Measurements from ENCODE around the gene TMEM179. TPM values are rescaled to one million over a fixed set of nuclear protein-coding genes. Genes with fewer than 3 reads are reported as not detected.
A peak's percentile ranks its signal among the peaks of the same experiment; 100 is the strongest.

TMEM179 gene
- polyA plus RNA-seq, 4 donors: 0.90 to 1.9 (median 1.5) TPM

DNA sequence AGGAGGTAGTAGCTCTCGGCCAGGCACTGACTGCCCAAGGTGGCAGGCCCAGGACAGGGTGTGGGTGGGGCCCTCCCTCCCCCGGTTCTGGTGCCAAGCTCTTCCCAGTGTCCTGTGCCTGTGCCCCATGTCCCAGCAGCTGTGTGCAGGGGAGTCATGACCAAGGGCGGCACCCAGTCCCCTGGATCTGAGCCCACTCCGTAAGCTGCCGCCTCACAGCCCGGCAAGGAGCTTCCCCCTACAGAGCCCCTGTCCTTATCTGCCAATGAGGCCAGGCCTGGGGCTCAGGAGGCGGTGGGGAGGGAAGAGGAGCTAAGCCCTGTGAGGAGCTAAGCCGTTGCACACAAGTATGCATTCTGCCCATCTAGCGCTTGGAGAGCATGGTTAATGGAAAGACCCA is 30.6 kb downstream of the TMEM179 start:
- no peak for DNase-seq (ENCODE audit: low read depth in 4 of 4, low spot score in 2 of 4)

- no peak for DNase-seq (ENCODE audit: low read depth in 4 of 4, low spot score in 2 of 4)
Measured at GRCh38 chr14:104572668-104573067, 31.9 kb downstream of the TMEM179 start.

DNA sequence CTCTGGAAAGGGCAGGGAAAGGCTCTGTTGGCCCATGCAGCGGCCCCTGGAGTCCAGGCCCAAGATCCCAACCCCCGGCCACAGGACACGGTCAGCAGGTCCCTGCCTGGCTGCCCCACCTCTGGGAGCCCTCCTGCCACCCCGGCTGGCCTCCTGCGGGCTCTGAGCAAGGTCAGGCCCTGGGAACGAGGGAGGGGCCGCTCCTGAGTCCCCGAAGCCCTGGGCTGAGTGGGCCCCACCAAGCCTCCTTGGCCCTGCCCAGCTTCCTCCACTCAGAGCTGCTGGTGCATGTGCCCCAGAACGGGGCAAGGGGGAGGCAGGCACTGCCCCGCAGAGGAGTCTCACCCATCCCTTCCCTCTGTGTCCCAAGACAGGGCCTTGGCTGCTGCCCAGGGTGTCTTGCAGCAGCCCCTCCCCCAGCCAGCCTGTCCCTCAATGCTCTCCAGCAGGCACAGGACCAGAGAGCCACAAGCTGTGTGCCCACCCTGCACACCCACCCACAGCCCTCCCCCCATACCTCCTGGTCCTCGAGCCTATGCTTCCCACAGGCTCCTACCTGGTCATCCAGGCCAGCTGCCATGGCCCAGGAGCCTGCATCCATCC is 32.4 kb downstream of the TMEM179 start:
- DNase-seq (ENCODE audit: low read depth in 4 of 4, low spot score in 2 of 4): no peak

GRCh38 chr14:104571246-104571645 is 33.3 kb downstream of the TMEM179 start:
- no peak for DNase-seq (ENCODE audit: low read depth in 4 of 4, low spot score in 2 of 4)

DNA sequence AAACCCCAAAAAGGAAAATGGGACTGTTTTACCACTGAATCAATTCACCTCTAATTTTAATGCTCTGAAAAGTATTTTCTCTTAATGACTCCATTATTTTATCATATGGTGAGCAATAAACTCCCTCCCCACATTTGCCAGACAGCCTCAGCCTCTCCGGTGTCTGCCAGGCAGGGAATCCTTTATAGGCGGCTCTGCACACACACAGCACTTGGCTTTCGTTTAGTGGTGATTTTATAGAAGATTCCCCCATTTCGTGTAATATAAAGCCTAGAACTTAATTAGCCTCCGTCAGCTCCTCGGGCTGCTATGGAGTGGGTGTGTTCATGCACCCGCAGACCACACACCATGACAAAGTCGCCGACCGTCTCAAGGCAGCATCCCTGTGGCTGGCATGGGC is 35.1 kb downstream of the TMEM179 start:
- DNase-seq (ENCODE audit: low read depth in 4 of 4, low spot score in 2 of 4): no peak

GRCh38 chr14:104568620-104569019 is 36.0 kb downstream of the TMEM179 start:
- DNase-seq (ENCODE audit: low read depth in 4 of 4, low spot score in 2 of 4): no peak

GRCh38 chr14:104567957-104568225 is 36.7 kb downstream of the TMEM179 start:
- no peak for DNase-seq (ENCODE audit: low read depth in 4 of 4, low spot score in 2 of 4)

DNA sequence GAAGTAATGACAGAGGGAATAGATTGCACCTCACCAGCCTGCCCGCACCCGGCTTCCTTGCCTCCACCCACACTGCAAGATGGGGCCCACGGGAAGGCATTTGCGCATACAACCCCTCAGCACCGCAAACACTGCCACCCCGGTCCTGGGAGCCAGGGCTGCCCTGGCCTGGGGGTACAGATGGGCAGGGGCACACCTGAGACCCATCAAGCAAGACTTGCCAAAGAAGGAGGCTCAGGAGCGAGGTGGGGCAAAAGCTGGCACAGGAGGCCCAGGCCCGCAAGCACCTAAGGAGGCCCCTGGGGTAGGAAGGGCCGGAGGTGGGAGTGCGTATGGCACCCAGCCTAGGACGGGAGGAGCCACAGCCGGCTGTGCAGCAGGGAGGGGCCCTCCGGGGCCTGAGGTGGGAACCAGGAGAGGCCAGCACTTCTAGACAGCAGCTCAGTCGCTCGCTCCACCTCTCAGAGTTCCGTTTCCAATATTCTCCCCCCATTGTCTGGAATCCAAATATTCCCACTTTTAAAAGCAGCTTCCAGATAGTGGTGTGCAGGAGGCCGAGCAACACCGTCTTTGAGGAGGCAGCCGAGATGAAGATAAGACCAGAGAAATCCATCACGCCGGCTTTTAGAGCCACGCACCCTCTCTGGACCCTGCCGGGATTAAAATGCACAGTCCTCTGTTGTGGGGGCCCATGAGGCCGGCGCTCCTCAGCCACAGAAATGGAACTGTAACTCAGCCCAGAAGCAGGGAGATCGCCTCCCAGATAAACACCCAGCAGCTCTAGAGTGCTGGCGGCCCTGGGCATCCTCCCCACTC is 37.2 kb downstream of the TMEM179 start:
- DNase-seq (ENCODE audit: low read depth in 4 of 4, low spot score in 2 of 4): no peak

DNA sequence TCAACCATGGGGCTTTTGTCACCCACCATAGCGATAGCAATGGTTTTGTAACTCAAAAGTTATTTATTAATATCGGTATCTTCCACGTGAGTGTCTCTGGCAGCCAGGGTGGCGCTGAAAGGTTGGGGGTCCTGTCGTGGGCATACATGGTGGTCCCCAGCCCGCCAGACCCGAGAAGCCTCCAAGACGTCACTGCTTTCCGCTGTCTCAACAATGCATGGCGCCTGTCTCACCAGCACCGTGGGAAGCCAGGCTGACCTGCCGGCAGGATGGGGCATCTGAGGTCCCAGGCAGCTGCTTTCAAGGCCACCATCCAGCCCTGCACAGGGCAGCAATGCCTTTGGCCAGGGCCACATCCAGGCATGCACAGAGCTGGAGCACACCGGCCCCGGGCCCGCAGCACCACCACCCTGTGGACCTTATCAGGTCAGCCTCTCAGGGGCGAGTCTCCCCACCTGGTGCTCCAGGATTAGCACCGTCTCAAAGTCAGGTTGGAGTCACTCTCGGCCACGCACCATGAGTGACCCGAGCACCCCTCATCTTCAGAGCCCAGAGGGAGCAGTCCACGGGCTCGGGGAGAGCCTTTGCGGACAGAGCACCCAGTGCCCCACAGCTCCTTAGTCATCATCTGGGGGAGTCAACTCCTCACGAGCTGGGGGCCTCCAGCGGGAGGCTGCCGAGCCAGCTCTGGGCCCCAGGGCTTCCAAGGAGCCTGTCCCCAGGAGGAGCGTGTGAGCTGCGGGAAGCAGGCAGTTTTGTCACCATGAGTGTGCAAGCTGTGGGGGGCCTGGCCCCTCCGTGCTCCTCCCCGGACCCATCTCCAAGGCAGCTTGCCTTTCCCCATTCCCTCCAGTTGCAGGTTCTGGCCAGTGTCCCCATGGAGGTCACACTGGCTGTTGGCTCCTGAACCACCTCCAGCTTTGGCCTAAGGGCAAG is 39.6 kb downstream of the TMEM179 start:
- DNase-seq (ENCODE audit: low read depth in 4 of 4, low spot score in 2 of 4): no peak

DNA sequence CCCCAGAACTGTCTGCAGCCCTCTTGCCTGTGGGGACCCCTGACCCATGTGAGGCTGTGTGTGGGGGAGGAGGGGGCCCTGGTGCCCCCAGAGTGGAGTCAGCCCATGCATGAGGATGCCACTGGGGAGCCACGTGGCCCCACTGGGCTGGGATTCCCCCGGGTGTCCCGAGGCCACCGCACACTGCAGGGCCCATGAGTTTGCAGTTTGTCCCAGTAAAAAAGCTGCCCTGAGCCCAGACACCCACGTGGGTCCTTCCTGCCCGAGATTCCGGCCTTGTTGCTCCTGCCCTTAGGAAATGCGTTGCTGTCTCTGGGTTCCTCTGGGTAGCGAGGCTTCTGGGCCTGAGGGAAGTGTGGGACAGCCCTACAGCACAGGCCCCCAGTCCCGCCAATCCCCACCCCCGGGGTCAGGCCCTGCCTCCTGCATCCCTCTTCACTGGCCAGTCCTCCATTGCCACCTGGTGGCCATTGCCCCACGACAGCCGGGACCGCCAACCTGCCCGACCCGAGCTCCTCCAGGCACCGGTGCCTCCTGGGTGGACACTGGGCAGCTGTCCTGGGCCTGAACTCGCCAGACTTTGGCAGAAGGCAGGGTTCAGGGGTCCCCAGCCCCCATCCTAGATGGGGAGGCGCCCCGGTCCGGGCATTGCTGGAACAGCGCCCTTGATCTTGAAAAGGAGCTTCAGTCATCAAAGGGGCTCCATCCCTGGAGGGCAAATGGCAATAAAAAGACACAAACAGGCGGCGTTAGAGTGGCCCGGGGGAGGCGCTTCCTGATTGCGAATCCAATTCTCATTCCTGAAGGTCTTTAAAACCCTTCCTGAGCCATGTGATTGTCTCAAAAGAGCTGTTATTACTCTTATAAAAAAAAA is 40.6 kb downstream of the TMEM179 start:
- DNase-seq (ENCODE audit: low read depth in 4 of 4, low spot score in 2 of 4): peak in 1 of 4 donors; percentile 55

- no peak for DNase-seq (ENCODE audit: low read depth in 4 of 4, low spot score in 2 of 4)
Measured at GRCh38 chr14:104563191-104563741, 41.3 kb downstream of the TMEM179 start.

DNA sequence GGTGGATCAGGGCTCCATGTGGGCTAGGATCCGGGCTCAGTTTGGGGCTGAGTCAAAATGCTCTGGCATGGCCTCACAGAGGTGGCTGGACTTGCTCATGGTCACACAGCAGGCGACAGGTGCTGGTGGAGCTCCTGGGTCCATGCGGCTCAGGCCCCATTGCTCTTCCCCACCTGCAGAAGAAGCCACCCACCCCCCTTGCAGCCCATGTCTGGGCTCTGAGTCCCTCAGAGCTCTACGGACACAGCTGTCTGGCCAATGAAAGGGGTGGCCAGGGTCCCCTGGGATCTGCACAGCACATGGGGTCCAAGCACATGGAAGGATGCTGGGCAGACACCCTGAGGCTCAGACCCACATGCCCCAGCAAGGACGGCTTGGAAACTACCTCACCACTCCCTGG is 42.0 kb downstream of the TMEM179 start:
- DNase-seq (ENCODE audit: low read depth in 4 of 4, low spot score in 2 of 4): no peak

- no peak for DNase-seq (ENCODE audit: low read depth in 4 of 4, low spot score in 2 of 4)
Measured at GRCh38 chr14:104561632-104562495, 42.7 kb downstream of the TMEM179 start.

- DNase-seq (ENCODE audit: low read depth in 4 of 4, low spot score in 2 of 4): no peak
Measured at GRCh38 chr14:104561124-104561557, 43.4 kb downstream of the TMEM179 start.

DNA sequence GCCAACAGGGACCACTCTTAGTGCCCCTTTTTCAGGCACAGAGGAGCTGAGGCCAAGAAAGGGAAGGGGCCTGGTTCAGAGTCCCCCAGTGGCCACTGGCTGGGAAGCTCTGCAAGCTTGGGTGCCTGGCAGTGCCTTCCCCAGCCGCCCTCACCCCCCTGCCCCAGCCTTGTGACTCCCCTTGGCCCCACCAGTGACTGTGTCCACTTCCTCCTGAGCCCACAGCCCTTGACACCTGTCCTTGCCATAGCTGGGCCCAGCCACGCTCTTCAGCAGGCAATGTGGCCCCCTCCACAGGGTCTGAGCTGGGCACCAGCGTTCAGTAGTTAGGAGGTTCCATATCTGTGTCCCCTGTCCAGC is 44.0 kb downstream of the TMEM179 start:
- no peak for DNase-seq (ENCODE audit: low read depth in 4 of 4, low spot score in 2 of 4)

DNA sequence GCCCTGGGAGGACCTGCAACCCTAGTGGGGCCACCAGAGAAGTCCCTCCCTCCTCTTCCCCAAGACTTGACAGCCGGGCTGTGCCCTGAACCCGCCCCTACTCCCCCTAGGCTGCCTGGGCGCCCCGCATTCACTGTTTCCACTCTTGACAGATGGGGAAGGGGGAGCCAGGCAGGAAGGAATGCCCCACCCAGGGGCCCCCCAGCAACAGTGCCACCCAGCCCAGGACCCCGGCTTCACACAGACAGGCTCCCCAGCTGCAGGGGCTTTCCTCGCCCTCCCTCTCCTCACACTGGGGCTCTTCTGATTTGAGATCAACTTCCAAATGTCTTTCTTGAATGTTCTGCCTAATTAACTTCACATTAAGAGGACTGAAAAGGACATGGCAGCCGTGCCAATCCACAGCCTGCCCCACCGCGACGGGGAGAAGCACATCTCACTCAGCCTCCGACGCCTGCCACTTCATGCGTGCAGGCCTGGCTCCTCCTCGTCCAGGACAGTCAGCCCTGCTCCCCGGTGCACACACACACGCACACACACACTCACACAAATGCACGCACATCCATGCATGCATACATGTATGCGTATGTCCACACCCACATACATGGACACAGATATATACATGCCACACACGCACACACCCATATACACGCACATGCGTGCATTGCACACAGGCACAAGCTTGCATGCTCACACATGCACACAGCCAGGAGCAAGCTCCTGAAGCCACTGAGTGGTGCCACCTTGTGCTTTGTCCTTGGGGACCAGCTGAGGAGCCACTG is 44.6 kb downstream of the TMEM179 start:
- DNase-seq (ENCODE audit: low read depth in 4 of 4, low spot score in 2 of 4): no peak

GRCh38 chr14:104559028-104559803 is 45.4 kb downstream of the TMEM179 start:
- no peak for DNase-seq (ENCODE audit: low read depth in 4 of 4, low spot score in 2 of 4)
